BJ (cell line): ENCODE data around the gene CTSA. TPM values are rescaled to one million over a fixed set of nuclear protein-coding genes. Genes with fewer than 3 reads are reported as not detected.

Source experiments
- CTCF ChIA-PET: fragments of 350-600 bp; formaldehyde crosslinking; extraction: SDS; loops from one replicate; lab custom pipeline; 2021; ENCODE audit warnings: antibody characterized with exemption, inconsistent platforms; lab: Yijun Ruan, JAX
- POLR2A ChIA-PET: fragments of 300-600 bp; sonication (Branson Sonifier 250); formaldehyde crosslinking; extraction: SDS; loops from one replicate; lab custom pipeline; 2021; ENCODE audit warnings: antibody characterized with exemption; lab: Charles Lee
- DNase-seq: peaks from one replicate; pipeline ENCODE4 v3.0.0-alpha.2; 2011; ENCODE audit warnings: low read depth
- H3K27me3 ChIP-seq: 2 replicates; pipeline ENCODE4 v1.6.0; 2011; ENCODE audit warnings: low read length; ENCODE audit not compliant: control insufficient read depth, insufficient read depth
- H3K36me3 ChIP-seq: 2 replicates; pipeline ENCODE4 v1.5.1; 2011; ENCODE audit warnings: low read length; ENCODE audit not compliant: control insufficient read depth, insufficient read depth
- H3K4me3 ChIP-seq: 2 replicates; pipeline ENCODE4 v1.5.1; 2011; ENCODE audit warnings: low read depth, mild to moderate bottlenecking, control low read depth, low read length
- polyA plus RNA-seq: library from polyadenylated mRNA; depleted of rRNA; stranded (reverse); fragments of >200 nt; gene quantifications from 2 replicates; pipeline ENCODE4 v1.2.3, GENCODE V29; 2011
- TF ChIP-seq, protein P1 (sequence below): IDR thresholded peaks from 2 replicates; pipeline ENCODE4 v1.5.1; 2011; ENCODE audit warnings: low read depth, mild to moderate bottlenecking, control low read depth, inconsistent platforms, low read length, moderate library complexity; ENCODE audit not compliant: insufficient read depth

CTSA gene
- polyA plus RNA-seq, 1 experiment: 408 TPM

GRCh38 chr20:45859916-45860315 is 31.2 kb upstream of the CTSA start:
- CTCF ChIA-PET: no interaction called here
- H3K27me3 ChIP-seq: no peaks in the 10 kb centered on the region
- no peak overlapping the region for H3K4me3 ChIP-seq
- TF ChIP-seq, protein P1, sequence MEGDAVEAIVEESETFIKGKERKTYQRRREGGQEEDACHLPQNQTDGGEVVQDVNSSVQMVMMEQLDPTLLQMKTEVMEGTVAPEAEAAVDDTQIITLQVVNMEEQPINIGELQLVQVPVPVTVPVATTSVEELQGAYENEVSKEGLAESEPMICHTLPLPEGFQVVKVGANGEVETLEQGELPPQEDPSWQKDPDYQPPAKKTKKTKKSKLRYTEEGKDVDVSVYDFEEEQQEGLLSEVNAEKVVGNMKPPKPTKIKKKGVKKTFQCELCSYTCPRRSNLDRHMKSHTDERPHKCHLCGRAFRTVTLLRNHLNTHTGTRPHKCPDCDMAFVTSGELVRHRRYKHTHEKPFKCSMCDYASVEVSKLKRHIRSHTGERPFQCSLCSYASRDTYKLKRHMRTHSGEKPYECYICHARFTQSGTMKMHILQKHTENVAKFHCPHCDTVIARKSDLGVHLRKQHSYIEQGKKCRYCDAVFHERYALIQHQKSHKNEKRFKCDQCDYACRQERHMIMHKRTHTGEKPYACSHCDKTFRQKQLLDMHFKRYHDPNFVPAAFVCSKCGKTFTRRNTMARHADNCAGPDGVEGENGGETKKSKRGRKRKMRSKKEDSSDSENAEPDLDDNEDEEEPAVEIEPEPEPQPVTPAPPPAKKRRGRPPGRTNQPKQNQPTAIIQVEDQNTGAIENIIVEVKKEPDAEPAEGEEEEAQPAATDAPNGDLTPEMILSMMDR: no peak
- no peaks in the 10 kb centered on the region for H3K36me3 ChIP-seq
- POLR2A ChIA-PET: no interaction called here
- no peak for DNase-seq

DNA sequence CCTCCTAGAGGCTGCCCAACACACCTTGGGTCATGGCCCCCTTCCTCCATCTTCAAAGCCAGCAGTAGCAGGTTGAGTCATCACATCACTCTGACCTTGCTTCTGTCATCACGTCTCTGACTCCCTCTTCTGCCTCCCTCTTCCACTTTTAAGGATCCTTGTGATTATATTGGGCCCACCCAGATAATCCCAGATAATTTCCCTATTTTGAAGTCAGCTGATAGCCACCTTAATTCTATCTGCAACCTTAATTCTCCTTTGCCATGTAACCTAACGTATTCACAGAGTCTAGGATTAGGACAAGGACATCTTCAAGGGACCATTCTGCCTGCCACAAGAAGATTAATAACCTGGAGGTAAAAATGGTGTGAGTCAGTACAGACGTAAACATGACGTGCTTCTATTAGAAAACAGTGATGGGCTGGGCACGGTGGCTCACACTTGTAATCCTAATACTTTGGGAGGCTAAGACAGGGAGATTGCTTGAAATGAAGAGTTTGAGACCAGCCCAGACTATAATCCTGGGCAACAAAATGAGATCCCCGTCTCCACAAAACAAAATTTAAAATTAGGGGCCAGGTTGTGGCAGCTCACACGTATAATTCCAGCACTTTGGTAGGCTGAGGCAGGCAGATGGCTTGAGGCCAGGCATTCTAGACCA is 30.4 kb upstream of the CTSA start:
- ChIA-PET POLR2A (no interaction called here), CTCF (interaction anchor here (0.9 kb wide), 1 partner anchor 9 kb away, joined by 3 read pairs; no protein-coding TSS in a partner anchor)
- Histone ChIP-seq H3K4me3 (no peak overlapping the region), H3K36me3 (no peaks in the 10 kb centered on the region), H3K27me3 (no peaks in the 10 kb centered on the region)
- DNase-seq: no peak
- TF ChIP-seq, protein P1: no peak

- CTCF ChIA-PET: interaction anchor here (0.9 kb wide), 1 partner anchor 9 kb away, joined by 3 read pairs; no protein-coding TSS in a partner anchor
- no peaks in the 10 kb centered on the region for H3K27me3 ChIP-seq
- H3K36me3 ChIP-seq: no peaks in the 10 kb centered on the region
- H3K4me3 ChIP-seq: no peak overlapping the region
- TF ChIP-seq, protein P1: no peak
- POLR2A ChIA-PET: no interaction called here
- no peak for DNase-seq
Measured at GRCh38 chr20:45861221-45862075, 29.7 kb upstream of the CTSA start.

GRCh38 chr20:45863543-45864470 is 27.3 kb upstream of the CTSA start:
- Histone ChIP-seq H3K4me3 (no peak overlapping the region), H3K27me3 (no peaks in the 10 kb centered on the region), H3K36me3 (no peaks in the 10 kb centered on the region)
- POLR2A ChIA-PET: no interaction called here
- CTCF ChIA-PET: interaction anchor here (0.6 to 1.4 kb wide), 3 partner anchors 8 to 89 kb away, joined by 3 to 4 read pairs (median 3); no protein-coding TSS in a partner anchor
- TF ChIP-seq, protein P1: no peak
- no peak for DNase-seq
